ENCODE results near the gene THEMIS2.
"Not testable (repeated sequence)": the region's sequence is repeated elsewhere in the genome, so short reads cannot be mapped to it uniquely, and the experiment has no call there.

The THEMIS2 gene

DNA sequence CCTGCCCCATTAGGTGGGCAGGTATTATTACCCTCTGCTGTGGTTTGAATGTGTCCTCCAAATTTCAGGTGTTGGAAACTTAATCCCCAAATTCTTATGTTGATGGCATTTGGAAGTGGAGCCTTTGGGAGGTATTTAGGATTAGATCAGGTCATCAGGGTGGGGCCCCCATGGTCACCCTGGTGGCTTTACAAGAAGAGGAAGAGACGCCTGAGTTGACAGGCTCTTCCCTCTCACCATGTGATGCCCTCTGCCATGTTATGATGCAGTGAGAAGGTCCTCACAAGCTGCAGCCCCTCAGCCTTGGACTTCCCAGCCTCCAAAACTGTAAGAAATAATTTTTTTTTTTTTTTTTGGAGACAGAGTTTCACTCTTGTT is 8.8 kb upstream of the THEMIS2 start:
- no peak for DNase-seq

DNA sequence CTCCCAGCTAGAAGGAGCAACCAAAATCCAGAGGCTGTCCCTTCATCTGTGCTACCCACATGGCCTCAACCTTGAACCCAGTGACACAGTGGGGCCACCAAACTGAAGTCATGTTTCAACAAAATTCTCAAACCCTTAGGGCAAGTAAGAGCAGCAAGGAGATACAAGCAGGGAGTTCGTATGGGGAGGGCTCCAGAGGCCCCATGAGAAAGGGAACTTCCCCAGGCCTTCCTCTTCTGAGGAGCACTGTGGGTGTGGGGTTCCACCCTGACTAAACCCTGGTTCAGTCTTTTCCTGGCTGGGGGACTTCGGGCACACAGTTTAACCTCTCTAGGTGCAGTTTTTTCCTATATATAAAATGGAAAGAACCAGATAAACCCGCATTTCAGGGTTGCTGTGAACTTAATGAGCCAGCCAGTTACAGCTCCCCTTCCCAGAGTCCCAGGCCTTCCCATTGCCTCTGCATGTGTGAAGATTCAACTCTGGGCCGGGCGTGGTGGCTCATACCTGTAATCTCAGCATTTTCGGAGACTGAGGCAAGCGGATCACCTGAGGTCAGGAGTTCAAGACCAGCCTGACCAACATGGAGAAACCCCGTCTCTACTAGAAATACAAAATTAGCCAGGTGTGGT is 8.0 kb upstream of the THEMIS2 start:
- peak in 1 of 2 donors; percentile 24 for DNase-seq

- no peak for DNase-seq
Measured at GRCh38 chr1:27865821-27866220, 6.5 kb upstream of the THEMIS2 start.

GRCh38 chr1:27868556-27868931 is 3.8 kb upstream of the THEMIS2 start:
- DNase-seq = no peak

GRCh38 chr1:27868932-27869718 is 3.2 kb upstream of the THEMIS2 start:
- DNase-seq = no peak

- DNase-seq = no peak
Measured at GRCh38 chr1:27869719-27870085, 2.6 kb upstream of the THEMIS2 start.

- DNase-seq = not testable (repeated sequence)
Measured at GRCh38 chr1:27871076-27871475, 1.3 kb upstream of the THEMIS2 start.

DNA sequence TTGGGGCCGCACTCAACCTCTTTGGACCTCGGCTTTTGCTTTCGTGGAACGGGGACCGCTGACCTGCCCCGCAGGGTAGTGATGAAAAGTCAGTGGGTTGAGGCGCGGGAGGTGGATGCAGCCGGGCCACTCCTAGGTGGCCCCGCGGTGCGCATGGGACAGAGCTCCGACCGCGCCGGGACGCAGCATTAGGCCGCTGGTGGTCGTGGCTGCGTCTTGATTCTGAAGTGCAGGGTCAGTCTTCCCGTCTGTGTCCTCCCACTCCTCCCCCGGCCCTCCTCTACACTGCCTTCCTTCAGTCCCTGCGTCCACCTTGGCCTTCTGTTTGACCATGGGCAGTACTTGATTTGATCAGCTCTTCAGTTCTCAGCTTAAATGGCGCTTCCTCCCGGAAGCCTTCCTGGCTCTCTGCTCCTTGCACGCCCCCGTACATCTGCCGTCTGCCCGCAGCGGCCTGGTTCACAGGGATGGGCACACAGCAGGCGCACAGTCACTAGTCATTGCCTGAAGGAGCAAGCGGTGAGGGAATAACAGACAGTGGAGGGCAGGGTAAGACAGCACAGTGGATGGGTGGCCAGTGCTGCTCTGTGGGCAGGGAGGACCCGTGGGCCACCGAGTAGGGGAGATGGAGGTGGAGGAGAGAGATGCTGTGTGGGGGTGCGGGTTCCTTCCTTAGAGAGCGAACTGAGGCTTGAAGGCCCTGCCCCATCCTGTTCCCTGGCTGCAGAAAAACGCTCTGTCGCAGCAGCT is 633 bp downstream of the THEMIS2 start:
- peak in 1 of 2 donors; percentile 24 for DNase-seq

DNA sequence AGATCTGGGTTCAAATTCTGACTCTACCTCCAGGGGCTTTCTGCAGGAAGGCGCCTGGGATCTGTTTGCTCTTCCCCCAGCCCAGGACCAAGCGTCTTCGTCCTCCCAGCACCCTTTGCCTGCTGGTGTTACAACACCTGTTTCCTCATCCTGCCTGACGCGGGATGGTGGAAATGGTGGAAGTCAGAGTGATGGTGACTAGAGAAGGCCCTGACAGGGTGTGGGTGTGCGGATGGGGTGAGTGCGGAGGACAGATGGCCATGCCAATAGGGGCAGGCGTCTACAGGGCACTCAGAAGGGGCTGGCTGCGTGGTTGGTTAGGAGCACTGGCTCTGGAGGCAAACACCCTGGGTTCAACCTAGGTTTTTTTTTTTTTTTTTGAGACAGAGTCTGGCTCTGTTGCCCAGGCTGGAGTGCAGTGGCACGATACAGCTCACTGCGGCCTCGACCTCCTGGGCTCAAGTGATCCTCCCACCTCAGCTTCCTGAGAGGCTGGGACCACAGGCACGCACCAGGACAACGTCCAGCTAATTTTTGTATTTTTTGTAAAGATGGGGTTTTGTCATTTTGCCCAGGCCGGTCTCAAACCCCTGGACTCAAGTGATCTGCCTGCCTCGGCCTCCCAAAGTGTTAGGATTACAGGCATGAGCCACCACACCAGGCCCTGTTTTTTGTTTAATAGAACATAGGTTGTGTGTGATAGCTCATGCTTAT is 1.5 kb downstream of the THEMIS2 start:
- DNase-seq = no peak

DNA sequence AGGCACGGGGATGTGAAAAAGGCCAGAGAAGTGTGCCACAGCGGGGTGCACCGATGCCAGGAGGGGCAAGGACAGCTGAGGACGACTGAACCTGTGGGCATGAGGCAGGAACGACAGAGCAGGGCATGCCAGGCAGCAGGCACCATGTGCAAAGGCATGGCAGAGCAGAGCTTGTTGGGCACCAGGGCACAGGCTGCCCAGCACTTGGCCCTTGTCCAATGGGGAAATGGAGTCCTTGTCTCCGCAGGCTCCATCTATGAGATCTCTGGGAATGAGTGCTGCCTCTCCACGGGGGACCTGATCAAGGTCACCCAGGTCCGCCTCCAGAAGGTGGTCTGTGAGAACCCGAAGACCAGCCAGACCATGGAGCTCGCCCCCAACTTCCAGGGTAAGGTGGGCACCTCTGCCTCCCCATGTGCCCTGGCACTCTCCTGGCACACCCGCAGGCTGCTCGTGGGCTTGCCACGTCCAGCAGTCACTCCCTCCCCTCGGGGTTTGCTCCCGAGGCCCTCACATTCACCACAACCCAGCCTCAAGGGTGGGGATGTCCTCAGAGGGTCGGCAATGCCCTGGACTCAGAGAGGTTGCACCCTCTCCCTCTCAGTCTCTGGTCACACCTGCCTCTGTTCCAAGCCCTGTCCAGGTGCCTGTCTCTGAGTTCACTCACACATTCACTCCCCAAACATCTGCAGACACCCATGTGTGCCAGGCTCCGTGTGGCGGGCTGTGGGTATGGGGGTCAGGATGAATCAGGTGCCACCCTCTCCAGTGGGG is 4.2 kb downstream of the THEMIS2 start:
- no peak for DNase-seq

GRCh38 chr1:27877115-27877416 is 4.7 kb downstream of the THEMIS2 start:
- DNase-seq = no peak

DNA sequence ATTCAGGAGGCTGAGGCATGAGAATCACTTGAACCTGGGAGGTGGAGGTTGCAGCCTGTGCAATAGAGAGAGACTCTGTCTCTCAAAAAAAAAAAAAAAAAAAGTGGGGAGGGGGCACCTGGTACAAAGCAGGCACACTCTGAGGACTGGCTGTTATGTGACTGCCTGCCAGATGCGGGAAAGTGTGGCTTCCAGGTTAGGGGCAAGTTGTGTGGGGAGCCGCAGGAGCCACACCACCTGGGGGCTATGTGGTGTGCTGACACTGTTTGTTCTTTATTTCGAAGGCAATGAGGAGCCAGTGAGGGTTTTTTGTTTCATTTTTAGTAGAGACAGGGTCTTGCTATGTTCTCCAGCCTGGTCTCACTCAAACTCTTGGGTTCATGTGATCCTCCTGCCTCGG is 5.7 kb downstream of the THEMIS2 start:
- no peak for DNase-seq

GRCh38 chr1:27878787-27879335 is 6.5 kb downstream of the THEMIS2 start:
- no peak for DNase-seq

DNA sequence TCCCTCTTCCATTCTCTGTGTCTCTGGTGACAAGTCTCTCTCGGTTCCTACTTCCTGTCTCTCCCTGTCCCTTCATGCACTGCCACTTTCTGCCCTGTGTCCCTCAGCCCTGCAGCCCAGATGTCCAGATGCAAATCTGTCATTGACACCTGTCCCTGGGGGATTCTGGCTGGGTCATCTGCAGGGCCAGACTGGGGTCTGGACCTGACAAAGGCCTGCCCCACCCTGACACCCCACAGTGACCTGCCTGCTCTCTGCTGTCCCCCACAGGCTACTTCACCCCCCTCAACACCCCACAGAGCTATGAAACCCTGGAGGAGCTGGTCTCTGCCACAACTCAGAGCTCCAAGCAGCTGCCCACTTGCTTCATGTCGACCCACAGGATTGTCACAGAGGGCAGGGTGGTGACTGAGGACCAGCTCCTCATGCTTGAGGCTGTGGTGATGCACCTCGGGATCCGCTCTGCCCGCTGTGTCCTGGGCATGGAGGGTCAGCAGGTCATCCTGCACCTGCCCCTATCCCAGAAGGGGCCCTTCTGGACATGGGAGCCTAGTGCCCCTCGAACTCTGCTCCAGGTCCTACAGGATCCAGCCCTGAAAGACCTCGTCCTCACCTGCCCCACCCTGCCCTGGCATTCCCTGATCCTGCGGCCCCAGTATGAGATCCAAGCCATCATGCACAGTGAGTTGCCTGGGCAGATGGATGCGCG is 7.2 kb downstream of the THEMIS2 start:
- no peak for DNase-seq

- no peak for DNase-seq
Measured at GRCh38 chr1:27882543-27882903, 10.2 kb downstream of the THEMIS2 start.

GRCh38 chr1:27883536-27883935 is 11.2 kb downstream of the THEMIS2 start:
- no peak for DNase-seq

GRCh38 chr1:27884006-27884954 is 11.9 kb downstream of the THEMIS2 start:
- no peak for DNase-seq

DNA sequence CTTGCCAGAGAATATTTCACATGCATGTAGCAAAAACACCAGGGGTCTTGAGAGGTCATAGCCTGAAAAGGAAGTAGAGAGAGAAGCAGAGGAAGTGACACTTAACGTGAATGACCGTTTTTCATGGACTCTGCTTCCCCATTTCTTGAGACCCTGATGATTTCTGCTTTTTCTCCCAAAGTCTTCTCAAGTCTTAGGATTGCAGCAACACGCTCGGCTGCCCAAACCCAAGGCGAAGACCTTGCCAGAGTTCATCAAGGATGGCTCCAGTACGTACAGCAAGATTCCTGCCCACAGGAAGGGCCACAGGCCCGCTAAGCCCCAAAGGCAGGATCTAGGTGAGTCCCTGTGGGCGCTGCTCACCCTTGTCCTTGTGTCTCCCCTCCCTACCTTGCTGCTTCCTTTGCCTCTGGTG is 12.8 kb downstream of the THEMIS2 start:
- DNase-seq = no peak

- DNase-seq = no peak
Measured at GRCh38 chr1:27885621-27886352, 13.4 kb downstream of the THEMIS2 start.

- no peak for DNase-seq
Measured at GRCh38 chr1:27886353-27886679, 14.0 kb downstream of the THEMIS2 start.

Measured in hippocampal formation (tissue), 2 donors.